Neural progenitor cell (in vitro differentiated cells): ENCODE data around the gene MCTP2. TPM values are rescaled to one million over a fixed set of nuclear protein-coding genes. Genes with fewer than 3 reads are reported as not detected.

Experiments used
- DNase-seq: peaks from one replicate; pipeline ENCODE4 v3.0.0-alpha.2; 2016; ENCODE audit warnings: low spot score
- H2AFZ ChIP-seq: fragments of 200-600 bp; sonication (generic); replicated peaks from 2 replicates; pipeline ENCODE4 v1.6.1; 2016; ENCODE audit warnings: antibody characterized with exemption
- H3F3A ChIP-seq: fragments of 200-600 bp; sonication (generic); 2 replicates; pipeline ENCODE4 v1.6.1; 2016; ENCODE audit warnings: antibody characterized with exemption, low read depth
- H3K27ac ChIP-seq: fragments of 200-600 bp; sonication (generic); 2 replicates; pipeline ENCODE4 v1.5.1; 2016; ENCODE audit warnings: mild to moderate bottlenecking
- H3K27me3 ChIP-seq: fragments of 200-600 bp; sonication (generic); 2 replicates; pipeline ENCODE4 v1.6.1; 2016; ENCODE audit warnings: mild to moderate bottlenecking, moderate library complexity
- H3K36me3 ChIP-seq: fragments of 200-600 bp; sonication (generic); 2 replicates; pipeline ENCODE4 v1.5.1; 2016
- H3K4me1 ChIP-seq: fragments of 200-600 bp; sonication (generic); 2 replicates; pipeline ENCODE4 v1.6.1; 2016; ENCODE audit warnings: mixed run types
- H3K4me2 ChIP-seq: fragments of 200-600 bp; sonication (generic); 2 replicates; pipeline ENCODE4 v1.6.1; 2016
- H3K4me3 ChIP-seq: fragments of 200-600 bp; sonication (generic); 2 replicates; pipeline ENCODE4 v1.5.1; 2016
- H3K79me2 ChIP-seq: fragments of 200-600 bp; sonication (generic); 2 replicates; pipeline ENCODE4 v1.6.1; 2016; ENCODE audit warnings: low read depth
- H3K9ac ChIP-seq: fragments of 200-600 bp; sonication (generic); 2 replicates; pipeline ENCODE4 v1.6.1; 2016
- H3K9me3 ChIP-seq: fragments of 200-600 bp; sonication (generic); 2 replicates; pipeline ENCODE4 v1.5.1; 2016; ENCODE audit warnings: low read depth
- H4K20me1 ChIP-seq: fragments of 200-600 bp; sonication (generic); 2 replicates; pipeline ENCODE4 v1.6.1; 2016; ENCODE audit warnings: low read depth
- H3K27ac Mint-ChIP-seq: 3 replicates; pipeline ENCODE4 v1.8.0; 2021; ENCODE audit warnings: mixed read lengths
- H3K27me3 Mint-ChIP-seq: 2 replicates; pipeline ENCODE4 v1.8.0; 2022; ENCODE audit warnings: low read depth, mild to moderate bottlenecking, inconsistent platforms, moderate library complexity, mixed read lengths; ENCODE audit not compliant: insufficient read depth
- H3K36me3 Mint-ChIP-seq: 3 replicates; pipeline ENCODE4 v1.8.0; 2021; ENCODE audit warnings: mixed read lengths
- H3K4me1 Mint-ChIP-seq: 3 replicates; pipeline ENCODE4 v1.8.0; 2021; ENCODE audit warnings: mixed read lengths
- H3K4me3 Mint-ChIP-seq: 3 replicates; pipeline ENCODE4 v1.8.0; 2021; ENCODE audit warnings: mild to moderate bottlenecking, moderate library complexity, mixed read lengths
- H3K9me3 Mint-ChIP-seq: 3 replicates; pipeline ENCODE4 v1.8.0; 2020; ENCODE audit warnings: mixed read lengths
- EZH2 ChIP-seq: fragments of 200-600 bp; sonication (generic); IDR thresholded peaks from 2 replicates; pipeline ENCODE4 v1.6.1; 2017; ENCODE audit warnings: antibody characterized with exemption, mild to moderate bottlenecking, moderate library complexity
- EZH2phosphoT487 ChIP-seq: fragments of 200-600 bp; sonication (generic); IDR thresholded peaks from 2 replicates; pipeline ENCODE4 v1.6.1; 2017; ENCODE audit warnings: antibody characterized with exemption
- total RNA-seq: library from RNA; depleted of rRNA; stranded (reverse); fragments of >200 nt; gene quantifications from 2 replicates; pipeline ENCODE4 v1.2.3, GENCODE V29; 2015; ENCODE audit warnings: low replicate concordance
- TF ChIP-seq, protein P1 (sequence below): fragments of 200-600 bp; sonication (generic); IDR thresholded peaks from 2 replicates; pipeline ENCODE4 v1.5.1; 2017; ENCODE audit warnings: antibody characterized with exemption, mild to moderate bottlenecking

The MCTP2 gene
- total RNA-seq, 1 donor from 2014 or later, result 0.17 TPM

DNA sequence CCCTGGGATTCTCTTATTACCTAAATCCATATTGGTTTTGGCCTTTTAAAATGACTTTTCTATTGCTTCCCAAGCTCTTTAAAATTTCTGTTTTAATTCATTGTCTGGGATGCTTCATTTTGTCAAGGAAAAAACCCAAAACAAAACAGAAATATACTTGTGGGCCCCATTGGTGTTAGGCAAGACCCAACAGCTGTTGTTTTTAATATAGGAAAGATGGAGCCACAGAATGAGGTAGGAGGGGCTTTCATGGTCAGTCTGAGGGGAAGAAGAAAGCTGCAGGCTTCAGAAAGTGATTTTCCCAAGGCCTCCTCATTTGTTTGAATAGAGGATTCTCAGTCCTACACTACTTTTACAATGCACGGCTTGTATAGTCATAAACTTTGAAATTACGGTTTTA, 180.5 kb downstream of the MCTP2 start:
- no peak overlapping the region for H3K27ac ChIP-seq
- H3K36me3 ChIP-seq, result no peaks in the 10 kb centered on the region
- H3K36me3 Mint-ChIP-seq, result no peaks in the 10 kb centered on the region
- TF ChIP-seq EZH2phosphoT487, result no peak
- H4K20me1 ChIP-seq, result no peaks in the 10 kb centered on the region
- no peaks in the 10 kb centered on the region for H3K27me3 ChIP-seq
- no peaks in the 10 kb centered on the region for H3K9me3 ChIP-seq
- peaks cover 23% of the 10 kb centered on the region for H3K4me1 ChIP-seq
- H3K9me3 Mint-ChIP-seq, result no peaks in the 10 kb centered on the region
- H3K9ac ChIP-seq, result no peak overlapping the region
- H3F3A ChIP-seq, result peaks cover 4% of the 10 kb centered on the region
- H3K79me2 ChIP-seq, result no peaks in the 10 kb centered on the region
- H3K4me3 ChIP-seq, result no peak overlapping the region
- H3K4me1 Mint-ChIP-seq, result peaks cover 30% of the 10 kb centered on the region
- H3K27ac Mint-ChIP-seq, result no peak overlapping the region
- no peak overlapping the region for H3K4me3 Mint-ChIP-seq
- H3K4me2 ChIP-seq, result no peak overlapping the region
- DNase-seq, result no peak
- peaks cover 8% of the 10 kb centered on the region for H3K27me3 Mint-ChIP-seq
- H2AFZ ChIP-seq, result no peak overlapping the region

GRCh38 chr15:94412979-94413746, 181.8 kb downstream of the MCTP2 start:
- Histone ChIP-seq H3K27ac (no peak overlapping the region), H3K4me3 (no peak overlapping the region), H3K4me1 (peaks cover 23% of the 10 kb centered on the region), H3K27me3 (no peaks in the 10 kb centered on the region), H3K9ac (no peak overlapping the region), H2AFZ (no peak overlapping the region), H3K36me3 (no peaks in the 10 kb centered on the region), H4K20me1 (no peaks in the 10 kb centered on the region), H3F3A (peaks cover 4% of the 10 kb centered on the region), H3K79me2 (no peaks in the 10 kb centered on the region), H3K9me3 (no peaks in the 10 kb centered on the region), H3K4me2 (no peak overlapping the region)
- Mint-ChIP-seq H3K9me3 (no peaks in the 10 kb centered on the region), H3K4me1 (peaks cover 30% of the 10 kb centered on the region), H3K36me3 (no peaks in the 10 kb centered on the region), H3K4me3 (no peak overlapping the region), H3K27me3 (peaks cover 8% of the 10 kb centered on the region), H3K27ac (no peak overlapping the region)
- peak; percentile 62 for DNase-seq
- TF ChIP-seq EZH2, result no peak
- TF ChIP-seq, protein P1, sequence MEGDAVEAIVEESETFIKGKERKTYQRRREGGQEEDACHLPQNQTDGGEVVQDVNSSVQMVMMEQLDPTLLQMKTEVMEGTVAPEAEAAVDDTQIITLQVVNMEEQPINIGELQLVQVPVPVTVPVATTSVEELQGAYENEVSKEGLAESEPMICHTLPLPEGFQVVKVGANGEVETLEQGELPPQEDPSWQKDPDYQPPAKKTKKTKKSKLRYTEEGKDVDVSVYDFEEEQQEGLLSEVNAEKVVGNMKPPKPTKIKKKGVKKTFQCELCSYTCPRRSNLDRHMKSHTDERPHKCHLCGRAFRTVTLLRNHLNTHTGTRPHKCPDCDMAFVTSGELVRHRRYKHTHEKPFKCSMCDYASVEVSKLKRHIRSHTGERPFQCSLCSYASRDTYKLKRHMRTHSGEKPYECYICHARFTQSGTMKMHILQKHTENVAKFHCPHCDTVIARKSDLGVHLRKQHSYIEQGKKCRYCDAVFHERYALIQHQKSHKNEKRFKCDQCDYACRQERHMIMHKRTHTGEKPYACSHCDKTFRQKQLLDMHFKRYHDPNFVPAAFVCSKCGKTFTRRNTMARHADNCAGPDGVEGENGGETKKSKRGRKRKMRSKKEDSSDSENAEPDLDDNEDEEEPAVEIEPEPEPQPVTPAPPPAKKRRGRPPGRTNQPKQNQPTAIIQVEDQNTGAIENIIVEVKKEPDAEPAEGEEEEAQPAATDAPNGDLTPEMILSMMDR, result peak; percentile 80

- H4K20me1 ChIP-seq, result no peaks in the 10 kb centered on the region
These were observed 183.6 kb downstream of the MCTP2 start for GRCh38 chr15:94414916-94415315.

More at GRCh38 chr15:94414916-94415315, 183.6 kb downstream of the MCTP2 start:
- Histone ChIP-seq H3K27me3 (no peaks in the 10 kb centered on the region), H3F3A (peaks cover 4% of the 10 kb centered on the region), H3K36me3 (no peaks in the 10 kb centered on the region), H3K4me2 (no peak overlapping the region), H3K27ac (no peak overlapping the region), H3K9me3 (peaks cover under 1% of the 10 kb centered on the region), H3K4me3 (no peak overlapping the region), H3K9ac (no peak overlapping the region), H2AFZ (no peak overlapping the region), H3K4me1 (peaks cover 23% of the 10 kb centered on the region), H3K79me2 (no peaks in the 10 kb centered on the region)
- Mint-ChIP-seq H3K27ac (no peak overlapping the region), H3K9me3 (no peaks in the 10 kb centered on the region), H3K36me3 (no peaks in the 10 kb centered on the region), H3K4me1 (peaks cover 30% of the 10 kb centered on the region), H3K27me3 (peaks cover 6% of the 10 kb centered on the region), H3K4me3 (no peak overlapping the region)
- no peak for TF ChIP-seq EZH2phosphoT487
- TF ChIP-seq, protein P1, result no peak
- TF ChIP-seq EZH2, result no peak
- peak; percentile 14 for DNase-seq
